Measurements from ENCODE around the gene STKLD1. TPM values are rescaled to one million over a fixed set of nuclear protein-coding genes. Genes with fewer than 3 reads are reported as not detected.

Gene STKLD1
- total RNA-seq, 3 donors from 2014 or later (not counting 1 experiment from before 2014, with no cell fraction given): 0.53 to 2.9 (median 1.1) TPM

GRCh38 chr9:133361507-133362092 lies 14.6 kb upstream of the STKLD1 start:
- Histone ChIP-seq H3K4me1 (ENCODE audit: control insufficient read depth, insufficient read depth, low read length) (peaks cover 22% of the 10 kb centered on the region), H3K27ac (ENCODE audit: low read length) (no peak overlapping the region), H3K9me3 (ENCODE audit: control insufficient read depth, insufficient read depth, low read length) (no peaks in the 10 kb centered on the region), H3K4me3 (ENCODE audit: low read length) (no peak overlapping the region), H3K27me3 (ENCODE audit: control insufficient read depth, insufficient read depth, low read length) (no peaks in the 10 kb centered on the region), H3K36me3 (ENCODE audit: control insufficient read depth, insufficient read depth, low read length) (peaks cover 62% of the 10 kb centered on the region)
- WGBS (ENCODE audit: insufficient coverage): 90% methylated on average over 13 of the region's 13 CpGs
- Mint-ChIP-seq H3K27me3 (ENCODE audit: low read depth in 2 of 2) (no peaks in the 10 kb centered on the region), H3K4me3 (no peak overlapping the region), H3K27ac (peak overlapping the region; percentile 29 to 64), H3K36me3 (peaks cover 7% of the 10 kb centered on the region), H3K9me3 (no peaks in the 10 kb centered on the region), H3K4me1 (peaks cover 21 to 44% of the 10 kb centered on the region in 2 donors)
- intact Hi-C loops (cut with micrococcal nuclease): no loop called here
- no peak for DNase-seq
- TF ChIP-seq CTCF (IDR thresholded peaks at IDR 0.05): no peak
- no peak for ATAC-seq

GRCh38 chr9:133362359-133363044 lies 13.7 kb upstream of the STKLD1 start:
- DNase-seq (no peak), ATAC-seq (no peak)
- H3K27me3 ChIP-seq (ENCODE audit: control insufficient read depth, insufficient read depth, low read length): no peaks in the 10 kb centered on the region
- Mint-ChIP-seq H3K27ac (peak overlapping the region in 1 of 2 donors; percentile 8), H3K4me1 (peaks cover 27 to 46% of the 10 kb centered on the region in 2 donors), H3K9me3 (no peaks in the 10 kb centered on the region), H3K4me3 (no peak overlapping the region), H3K27me3 (ENCODE audit: low read depth in 2 of 2) (no peaks in the 10 kb centered on the region), H3K36me3 (peaks cover 7% of the 10 kb centered on the region)
- H3K4me3 ChIP-seq (ENCODE audit: low read length): no peak overlapping the region
- H3K27ac ChIP-seq (ENCODE audit: low read length): no peak overlapping the region
- intact Hi-C loops (cut with micrococcal nuclease): no loop called here
- peaks cover 20% of the 10 kb centered on the region for H3K4me1 ChIP-seq (ENCODE audit: control insufficient read depth, insufficient read depth, low read length)
- peaks cover 69% of the 10 kb centered on the region for H3K36me3 ChIP-seq (ENCODE audit: control insufficient read depth, insufficient read depth, low read length)
- no peaks in the 10 kb centered on the region for H3K9me3 ChIP-seq (ENCODE audit: control insufficient read depth, insufficient read depth, low read length)
- 93% methylated on average over 15 of the region's 15 CpGs for WGBS (ENCODE audit: insufficient coverage)
- TF ChIP-seq CTCF (IDR thresholded peaks at IDR 0.05): no peak

GRCh38 chr9:133366435-133366834 lies 9.7 kb upstream of the STKLD1 start:
- no peaks in the 10 kb centered on the region for H3K27me3 ChIP-seq (ENCODE audit: control insufficient read depth, insufficient read depth, low read length)
- no peak overlapping the region for H3K4me3 ChIP-seq (ENCODE audit: low read length)
- 95% methylated on average over 11 of the region's 11 CpGs for WGBS (ENCODE audit: insufficient coverage)
- no peak for DNase-seq
- H3K27me3 Mint-ChIP-seq (ENCODE audit: low read depth in 2 of 2): no peaks in the 10 kb centered on the region
- intact Hi-C loops (cut with micrococcal nuclease): no loop called here
- peaks cover 63% of the 10 kb centered on the region for H3K36me3 ChIP-seq (ENCODE audit: control insufficient read depth, insufficient read depth, low read length)
- H3K9me3 Mint-ChIP-seq: no peaks in the 10 kb centered on the region
- H3K4me1 Mint-ChIP-seq: peaks cover 49 to 64% of the 10 kb centered on the region in 2 donors
- no peak for ATAC-seq
- no peak overlapping the region for H3K4me3 Mint-ChIP-seq
- H3K9me3 ChIP-seq (ENCODE audit: control insufficient read depth, insufficient read depth, low read length): no peaks in the 10 kb centered on the region
- no peak overlapping the region for H3K27ac ChIP-seq (ENCODE audit: low read length)
- no peak overlapping the region for H3K27ac Mint-ChIP-seq
- peaks cover 46% of the 10 kb centered on the region for H3K4me1 ChIP-seq (ENCODE audit: control insufficient read depth, insufficient read depth, low read length)
- H3K36me3 Mint-ChIP-seq: peaks cover 7% of the 10 kb centered on the region
- TF ChIP-seq CTCF (IDR thresholded peaks at IDR 0.05): no peak
